K562 (cell line): ENCODE data around the gene EPDR1. TPM values are rescaled to one million over a fixed set of nuclear protein-coding genes. Genes with fewer than 3 reads are reported as not detected.

Experiments used
- ATAC-seq: fragments of 200-7000 bp; cut with Tn5 transposase; 3 replicates; pipeline ENCODE4 v1.9.1; 2020; ENCODE audit warnings: moderate library complexity
- BruUV-seq: library from RNA; stranded (reverse); fragments of 400-500 nt; replicated peaks from 2 replicates; lab custom pipeline; 2021; lab: Mats Ljungman, UMichigan
- CTCF ChIA-PET: fragments of 300-600 bp; formaldehyde crosslinking; extraction: SDS; loops from one replicate; lab custom pipeline; 2021; ENCODE audit warnings: low intra/inter-chr PET ratio; lab: Yijun Ruan, JAX
- POLR2A ChIA-PET: fragments of 300-600, 350-650 bp; sonication (Branson Sonifier 250); formaldehyde crosslinking; extraction: SDS; loops from one replicate; lab custom pipeline; 2021; ENCODE audit warnings: antibody characterized with exemption, inconsistent platforms; lab: Yijun Ruan, JAX
- DNase-seq, 4 experiments: peaks; one replicate each; pipeline versions ENCODE4 v3.0.0 to v3.0.0-alpha.2; 2011 to 2018; ENCODE audit warnings: low spot score in 3 of 4, mixed read lengths in 3 of 4; ENCODE audit errors: extremely low read depth in 1 of 4
- FAIRE-seq: peaks from 2 replicates; lab custom pipeline; 2011; peaks lifted over from hg19 to GRCh38; lab: Jason Lieb, UNC
- H2AFZ ChIP-seq: 2 replicates; pipeline ENCODE4 v1.6.0; 2011; ENCODE audit warnings: low read depth, low read length, control low read depth, inconsistent platforms
- H3K27ac ChIP-seq: fragments of 200-600 bp; 3 replicates; pipeline ENCODE4 v1.8.0; 2011; ENCODE audit warnings: low read depth, mild to moderate bottlenecking, control low read depth, inconsistent platforms, low read length, moderate library complexity, mixed read lengths; ENCODE audit errors: extremely low read depth
- H3K27me3 ChIP-seq, 2 experiments: fragments of 300-600 bp in 1 of 2; 2 replicates in 1 of 2; 3 replicates in 1 of 2; pipeline versions ENCODE4 v1.6.0 to v1.8.0; 2011; ENCODE audit warnings: inconsistent platforms in 2 of 2, low read length in 2 of 2, mild to moderate bottlenecking in 1 of 2, mixed read lengths in 1 of 2, moderate library complexity in 1 of 2; ENCODE audit not compliant: control insufficient read depth in 2 of 2, insufficient read depth in 2 of 2
- H3K36me3 ChIP-seq: fragments of 300-600 bp; 3 replicates; pipeline ENCODE4 v1.8.0; 2011; ENCODE audit warnings: mild to moderate bottlenecking, low read length, inconsistent platforms; ENCODE audit not compliant: control insufficient read depth, insufficient read depth
- H3K4me1 ChIP-seq, 2 experiments: fragments of 200-600 bp in 1 of 2; replicated peaks in 1 of 2; 2 replicates in 1 of 2; 3 replicates in 1 of 2; pipeline versions ENCODE4 v1.5.1 to v1.8.0; 2011; ENCODE audit warnings: inconsistent platforms in 2 of 2, low read length in 2 of 2, mild to moderate bottlenecking in 1 of 2, mixed read lengths in 1 of 2, moderate library complexity in 1 of 2; ENCODE audit not compliant: control insufficient read depth in 2 of 2, insufficient read depth in 2 of 2
- H3K4me2 ChIP-seq: 2 replicates; pipeline ENCODE4 v1.6.1; 2011; ENCODE audit warnings: low read length, control low read depth, inconsistent platforms, mixed read lengths; ENCODE audit not compliant: insufficient read depth
- H3K4me3 ChIP-seq: fragments of 200-600 bp; sonication (generic), shearing (Covaris generic); 2 replicates; pipeline ENCODE4 v1.5.1; 2016; ENCODE audit warnings: control low read depth, inconsistent platforms
- H3K79me2 ChIP-seq: fragments of 200-600 bp; 3 replicates; pipeline ENCODE4 v1.8.0; 2011; ENCODE audit warnings: low read length, inconsistent platforms; ENCODE audit not compliant: control insufficient read depth, insufficient read depth
- H3K9ac ChIP-seq, 2 experiments: 2 replicates each; pipeline versions ENCODE4 v1.6.0 to v1.6.1; 2011; ENCODE audit warnings: low read depth in 2 of 2, low read length in 2 of 2, control low read depth in 1 of 2, inconsistent platforms in 1 of 2, mild to moderate bottlenecking in 1 of 2, mixed read lengths in 1 of 2; ENCODE audit not compliant: insufficient read depth in 1 of 2
- H3K9me1 ChIP-seq: one replicate; pipeline ENCODE4 v1.6.0; 2011; ENCODE audit warnings: inconsistent platforms, mild to moderate bottlenecking, low read length, moderate library complexity; ENCODE audit not compliant: control insufficient read depth, insufficient read depth
- H3K9me3 ChIP-seq: replicated peaks from 2 replicates; pipeline ENCODE4 v1.5.1; 2011; ENCODE audit warnings: low read depth, low read length, inconsistent platforms; ENCODE audit not compliant: control insufficient read depth, insufficient read depth
- H4K20me1 ChIP-seq: replicated peaks from 2 replicates; pipeline ENCODE4 v1.6.1; 2011; ENCODE audit warnings: low read length, inconsistent platforms, mixed read lengths; ENCODE audit not compliant: control insufficient read depth, insufficient read depth
- BRD4 ChIP-seq: fragments of 200-600 bp; sonication (generic); IDR thresholded peaks from 2 replicates; pipeline ENCODE4 v1.6.1; 2017; ENCODE audit warnings: inconsistent platforms
- BRF2 ChIP-seq: IDR thresholded peaks from 3 replicates; pipeline ENCODE4 v1.6.1; 2011; ENCODE audit warnings: borderline replicate concordance, mild to moderate bottlenecking; ENCODE audit not compliant: insufficient read length, insufficient read depth
- CBFA2T2 ChIP-seq: fragments of 450-650 bp; conservative IDR thresholded peaks from 2 replicates; pipeline ENCODE4 v1.6.1; 2017; ENCODE audit warnings: mild to moderate bottlenecking
- FOXA3 ChIP-seq, 2 experiments: fragments of 450-650 bp in 1 of 2; sonication (generic) in 1 of 2; formaldehyde crosslinking; IDR thresholded peaks in 1 of 2; conservative IDR thresholded peaks in 1 of 2; 2 replicates each; pipeline versions ENCODE4 v1.4.0 to v1.8.0; 2020 to 2022; ENCODE audit warnings: mild to moderate bottlenecking in 2 of 2, missing genetic modification reagents in 1 of 2
- PCBP2 ChIP-seq: fragments of 200-400 bp; formaldehyde crosslinking; IDR thresholded peaks from 2 replicates; pipeline ENCODE4 v1.6.1; 2018; ENCODE audit warnings: low read length, low read depth, mild to moderate bottlenecking, moderate library complexity; ENCODE audit not compliant: poor library complexity, severe bottlenecking
- RCOR1 ChIP-seq, 2 experiments: IDR thresholded peaks; 2 replicates each; pipeline ENCODE4 v1.6.1; 2012; ENCODE audit warnings: low read depth in 2 of 2, low read length in 2 of 2, borderline replicate concordance in 1 of 2, improper control_type of control experiment in 1 of 2
- SMAD4 ChIP-seq: fragments of 250-450 bp; sonication (Bioruptor Pico); conservative IDR thresholded peaks from 2 replicates; pipeline ENCODE4 v1.8.0; 2021; ENCODE audit warnings: inconsistent platforms, mild to moderate bottlenecking, moderate library complexity
- SREBF2 ChIP-seq: sonication (generic); formaldehyde crosslinking; IDR thresholded peaks from 2 replicates; pipeline ENCODE4 v1.4.0; 2020; ENCODE audit warnings: mild to moderate bottlenecking, missing genetic modification reagents
- TBL1XR1 ChIP-seq, 2 experiments: IDR thresholded peaks; 2 replicates each; pipeline ENCODE4 v1.6.1; 2012; ENCODE audit warnings: improper control_type of control experiment in 2 of 2, low read length in 2 of 2, mild to moderate bottlenecking in 1 of 2
- TOE1 ChIP-seq, 2 experiments: fragments of 450-650 bp in 1 of 2; sonication (generic) in 1 of 2; formaldehyde crosslinking in 1 of 2; IDR thresholded peaks; 2 replicates each; pipeline versions ENCODE4 v1.7.1 to v1.8.0; 2016 to 2022; ENCODE audit warnings: borderline replicate concordance in 2 of 2, mild to moderate bottlenecking in 2 of 2, antibody characterized with exemption in 1 of 2, inconsistent platforms in 1 of 2, low read depth in 1 of 2, missing genetic modification reagents in 1 of 2, moderate library complexity in 1 of 2
- TRIM24 ChIP-seq, 2 experiments: fragments of 450-650 bp; IDR thresholded peaks; 2 replicates each; pipeline ENCODE4 v1.6.1; 2016
- ZBTB33 ChIP-seq: sonication (generic); formaldehyde crosslinking; IDR thresholded peaks from 2 replicates; pipeline ENCODE4 v1.8.1; 2023; ENCODE audit warnings: mild to moderate bottlenecking, missing genetic modification reagents
- WGBS: fragments of 100-300 bp; shearing (Covaris generic); methylation state at CpG from one replicate; pipeline ENCODE4 v1.1.6; 2016; ENCODE audit warnings: low coverage, mixed read lengths; ENCODE audit not compliant: insufficient coverage; ENCODE audit errors: missing lambda C conversion rate; 5-methylcytosine and 5-hydroxymethylcytosine counted together
- in situ Hi-C: fragments of 300-500 bp; cut with MboI; formaldehyde crosslinking; loops from 4 replicates; pipeline ENCODE4 v1.15.0; 2018; ENCODE audit warnings: inconsistent platforms, mixed read lengths
- intact Hi-C: fragments of 100-400 bp; cut with micrococcal nuclease; formaldehyde crosslinking; loops from 2 replicates; pipeline ENCODE4 v1.14.2; 2022
- polyA plus RNA-seq, 8 experiments: library from polyadenylated mRNA; depleted of rRNA in 4 of 8; stranded (reverse) in 5 of 8; unstranded in 3 of 8; fragments of >200 nt; fragmentation: Nextera tagmentation in 2 of 8; fragmentation: Illumina TruSeq in 1 of 8; extraction: Ambion mirVana in 2 of 8; extraction: Trizol in 1 of 8; gene quantifications; 2 replicates each; pipeline versions ENCODE4 v1.2.1 to v1.2.3, GENCODE V29; 2011 to 2014; ENCODE audit warnings: inconsistent platforms in 1 of 8, missing spikeins in 1 of 8
- total RNA-seq, 7 experiments: library from RNA; depleted of rRNA in 6 of 7; stranded (reverse); fragments of >200 nt in 6 of 7; fragmentation: Illumina TruSeq in 2 of 7; extraction: Trizol in 2 of 7; gene quantifications; 2 replicates each; pipeline versions ENCODE4 v1.2.1 to v1.2.3, GENCODE V29; 2011 to 2021; ENCODE audit warnings: low replicate concordance in 1 of 7
- TF ChIP-seq, protein P1 (sequence below): fragments of 450-650 bp; IDR thresholded peaks from 2 replicates; pipeline ENCODE4 v1.6.1; 2017; ENCODE audit warnings: antibody characterized with exemption
- TF ChIP-seq, protein P2 (sequence below), 2 experiments: fragments of 450-650 bp; conservative IDR thresholded peaks; 2 replicates each; pipeline ENCODE4 v1.6.1; 2017; ENCODE audit warnings: mild to moderate bottlenecking in 2 of 2, moderate library complexity in 2 of 2

Gene EPDR1
- total and polyA plus RNA-seq, 9 of the 15 experiments (the other 6 are each of a cell fraction or from before 2014, with no cell fraction given): 0.01 to 0.11 TPM; not detected in 7

- FAIRE-seq (peak; percentile 96), ATAC-seq (peak; percentile 96), DNase-seq (peak; percentile 39 to 84 (median 62))
- H3K79me2 ChIP-seq: no peaks in the 10 kb centered on the region
- H3K36me3 ChIP-seq: no peaks in the 10 kb centered on the region
- no peaks in the 10 kb centered on the region for H3K27me3 ChIP-seq
- peak overlapping the region; percentile 37 to 62; a peak in 3 of 4 replicates for H3K9ac ChIP-seq
- intact Hi-C loops: no loop called here
- H3K4me1 ChIP-seq: peaks cover 4 to 30% of the 10 kb centered on the region in 2 experiments; a peak in 4 of 5 replicates
- H2AFZ ChIP-seq: peak overlapping the region; percentile 79
- 0% methylated on average over 1 of the region's 1 CpG for WGBS
- ChIA-PET CTCF (no interaction called here), POLR2A (interaction anchor here (1.2 to 1.3 kb wide), 2 partner anchors 9 to 25 kb away, joined by 3 read pairs; no protein-coding TSS in a partner anchor)
- no peak overlapping the region for H3K4me3 ChIP-seq
- H4K20me1 ChIP-seq: no peaks in the 10 kb centered on the region
- H3K4me2 ChIP-seq: peak overlapping the region; percentile 49
- no peaks in the 10 kb centered on the region for H3K9me1 ChIP-seq
- in situ Hi-C loops: no loop called here
- peak overlapping the region; percentile 80 for H3K27ac ChIP-seq
- no TSS peak for BruUV-seq
- no peaks in the 10 kb centered on the region for H3K9me3 ChIP-seq
- TF ChIP-seq TRIM24 (IDR thresholded peaks at IDR 0.05) (peak in 1 of 2 experiments; percentile 70; a peak in 1 of 4 replicates), ZBTB33 (CRISPR knock-in tag) (no peak), SREBF2 (CRISPR knock-in tag) (no peak), SMAD4 (CRISPR knock-in tag) (no peak), PCBP2 (no peak), CBFA2T2 (peak; percentile 86), FOXA3 (CRISPR knock-in tag; conservative IDR thresholded peaks at IDR 0.05 in 1 of 2, IDR thresholded peaks at IDR 0.05 in 1 of 2) (no peak), RCOR1 (IDR thresholded peaks at IDR 0.05; ENCODE audit: borderline replicate concordance in 1 of 2, low read depth in 2 of 2, low read length in 2 of 2) (peak in 1 of 2 experiments; percentile 77; a peak in 1 of 4 replicates), BRF2 (no peak), TBL1XR1 (IDR thresholded peaks at IDR 0.05; ENCODE audit: low read length in 2 of 2) (peak in 1 of 2 experiments; percentile 59; a peak in 1 of 4 replicates), TOE1 (IDR thresholded peaks at IDR 0.05; ENCODE audit: borderline replicate concordance) (no peak), TOE1 (CRISPR knock-in tag; IDR thresholded peaks at IDR 0.05; ENCODE audit: borderline replicate concordance, low read depth) (no peak), BRD4 (no peak)
- TF ChIP-seq, protein P1, sequence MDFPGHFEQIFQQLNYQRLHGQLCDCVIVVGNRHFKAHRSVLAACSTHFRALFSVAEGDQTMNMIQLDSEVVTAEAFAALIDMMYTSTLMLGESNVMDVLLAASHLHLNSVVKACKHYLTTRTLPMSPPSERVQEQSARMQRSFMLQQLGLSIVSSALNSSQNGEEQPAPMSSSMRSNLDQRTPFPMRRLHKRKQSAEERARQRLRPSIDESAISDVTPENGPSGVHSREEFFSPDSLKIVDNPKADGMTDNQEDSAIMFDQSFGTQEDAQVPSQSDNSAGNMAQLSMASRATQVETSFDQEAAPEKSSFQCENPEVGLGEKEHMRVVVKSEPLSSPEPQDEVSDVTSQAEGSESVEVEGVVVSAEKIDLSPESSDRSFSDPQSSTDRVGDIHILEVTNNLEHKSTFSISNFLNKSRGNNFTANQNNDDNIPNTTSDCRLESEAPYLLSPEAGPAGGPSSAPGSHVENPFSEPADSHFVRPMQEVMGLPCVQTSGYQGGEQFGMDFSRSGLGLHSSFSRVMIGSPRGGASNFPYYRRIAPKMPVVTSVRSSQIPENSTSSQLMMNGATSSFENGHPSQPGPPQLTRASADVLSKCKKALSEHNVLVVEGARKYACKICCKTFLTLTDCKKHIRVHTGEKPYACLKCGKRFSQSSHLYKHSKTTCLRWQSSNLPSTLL: no peak
- TF ChIP-seq, protein P2, sequence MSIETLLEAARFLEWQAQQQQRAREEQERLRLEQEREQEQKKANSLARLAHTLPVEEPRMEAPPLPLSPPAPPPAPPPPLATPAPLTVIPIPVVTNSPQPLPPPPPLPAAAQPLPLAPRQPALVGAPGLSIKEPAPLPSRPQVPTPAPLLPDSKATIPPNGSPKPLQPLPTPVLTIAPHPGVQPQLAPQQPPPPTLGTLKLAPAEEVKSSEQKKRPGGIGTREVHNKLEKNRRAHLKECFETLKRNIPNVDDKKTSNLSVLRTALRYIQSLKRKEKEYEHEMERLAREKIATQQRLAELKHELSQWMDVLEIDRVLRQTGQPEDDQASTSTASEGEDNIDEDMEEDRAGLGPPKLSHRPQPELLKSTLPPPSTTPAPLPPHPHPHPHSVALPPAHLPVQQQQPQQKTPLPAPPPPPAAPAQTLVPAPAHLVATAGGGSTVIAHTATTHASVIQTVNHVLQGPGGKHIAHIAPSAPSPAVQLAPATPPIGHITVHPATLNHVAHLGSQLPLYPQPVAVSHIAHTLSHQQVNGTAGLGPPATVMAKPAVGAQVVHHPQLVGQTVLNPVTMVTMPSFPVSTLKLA (conservative IDR thresholded peaks at IDR 0.05): 0 out of 4 replicates have a peak, but pooled peaks of 1 of the 2 experiments have one; percentile 25
These were observed 53.5 kb downstream of the EPDR1 start for GRCh38 chr7:37973915-37974314.
